Stomach smooth muscle (tissue), 2 donors: ENCODE results near the gene PIRT.

Experiments
- H3K27ac ChIP-seq: one replicate; pipeline ENCODE4 v1.7.0; 2013; ENCODE audit warnings: mild to moderate bottlenecking, low read length, inconsistent platforms
- H3K27me3 ChIP-seq, 2 donors: one replicate each; pipeline ENCODE4 v1.7.0; 2013; ENCODE audit warnings: low read length in 2 of 2; ENCODE audit not compliant: insufficient read depth in 2 of 2, control insufficient read depth in 1 of 2
- H3K36me3 ChIP-seq, 2 donors: one replicate each; pipeline ENCODE4 v1.7.0; 2013; ENCODE audit warnings: low read length in 2 of 2; ENCODE audit not compliant: control insufficient read depth in 2 of 2, insufficient read depth in 2 of 2
- H3K4me1 ChIP-seq: one replicate; pipeline ENCODE4 v1.7.0; 2013; ENCODE audit warnings: low read length; ENCODE audit not compliant: control insufficient read depth, insufficient read depth
- H3K4me3 ChIP-seq, 2 donors: one replicate each; pipeline ENCODE4 v1.7.0; 2013; ENCODE audit warnings: low read length in 2 of 2
- H3K9ac ChIP-seq, 2 donors: one replicate each; pipeline ENCODE4 v1.7.0; 2013; ENCODE audit warnings: low read length in 2 of 2, mild to moderate bottlenecking in 1 of 2
- H3K9me3 ChIP-seq, 2 donors: one replicate each; pipeline ENCODE4 v1.7.0; 2013; ENCODE audit warnings: low read length in 2 of 2; ENCODE audit not compliant: control insufficient read depth in 2 of 2
- donor health status: healthy.
- donor health status: Pancreatic carcinoma.

PIRT gene

GRCh38 chr17:10845388-10845751 is 7.5 kb upstream of the PIRT start:
- no peak overlapping the region for H3K9ac ChIP-seq
- no peaks in the 10 kb centered on the region for H3K36me3 ChIP-seq
- peaks cover 3% of the 10 kb centered on the region in 2 donors for H3K9me3 ChIP-seq
- peak overlapping the region in 1 of 2 donors; percentile 75 for H3K4me3 ChIP-seq
- peaks cover 6% of the 10 kb centered on the region for H3K4me1 ChIP-seq
- peaks cover 2 to 5% of the 10 kb centered on the region in 2 donors for H3K27me3 ChIP-seq
- H3K27ac ChIP-seq = no peak overlapping the region

GRCh38 chr17:10844621-10845387 is 6.9 kb upstream of the PIRT start:
- peaks cover 2 to 5% of the 10 kb centered on the region in 2 donors for H3K27me3 ChIP-seq
- no peak overlapping the region for H3K27ac ChIP-seq
- no peaks in the 10 kb centered on the region for H3K36me3 ChIP-seq
- H3K9ac ChIP-seq = peak overlapping the region in 1 of 2 donors; percentile 42
- H3K4me3 ChIP-seq = peak overlapping the region; percentile 75 to 78
- H3K4me1 ChIP-seq = peaks cover 6% of the 10 kb centered on the region
- H3K9me3 ChIP-seq = peaks cover 3% of the 10 kb centered on the region in 2 donors

GRCh38 chr17:10843811-10844210 is 5.9 kb upstream of the PIRT start:
- peaks cover 6% of the 10 kb centered on the region for H3K4me1 ChIP-seq
- no peak overlapping the region for H3K9ac ChIP-seq
- H3K27ac ChIP-seq = no peak overlapping the region

GRCh38 chr17:10842658-10843057 is 4.8 kb upstream of the PIRT start:
- no peak overlapping the region for H3K4me3 ChIP-seq
- H3K4me1 ChIP-seq = peaks cover 6% of the 10 kb centered on the region
- H3K36me3 ChIP-seq = no peaks in the 10 kb centered on the region
- peaks cover 2 to 5% of the 10 kb centered on the region in 2 donors for H3K27me3 ChIP-seq
- no peak overlapping the region for H3K27ac ChIP-seq
- H3K9me3 ChIP-seq = peaks cover 0 to 3% of the 10 kb centered on the region in 2 donors
- no peak overlapping the region for H3K9ac ChIP-seq

More at GRCh38 chr17:10843811-10844210, 5.9 kb upstream of the PIRT start:
- H3K27me3 ChIP-seq = peaks cover 2 to 5% of the 10 kb centered on the region in 2 donors
- H3K9me3 ChIP-seq = peaks cover 3% of the 10 kb centered on the region in 2 donors
- peak overlapping the region in 1 of 2 donors; percentile 8 for H3K4me3 ChIP-seq
- H3K36me3 ChIP-seq = no peaks in the 10 kb centered on the region

- no peaks in the 10 kb centered on the region for H3K9me3 ChIP-seq
- H3K4me1 ChIP-seq = no peaks in the 10 kb centered on the region
- no peaks in the 10 kb centered on the region for H3K27me3 ChIP-seq
- no peaks in the 10 kb centered on the region for H3K36me3 ChIP-seq
- H3K9ac ChIP-seq = no peak overlapping the region
- no peak overlapping the region for H3K27ac ChIP-seq
- H3K4me3 ChIP-seq = no peak overlapping the region
Observed at GRCh38 chr17:10838682-10839081, 795 bp upstream of the PIRT start.

GRCh38 chr17:10836966-10837590 is 809 bp downstream of the PIRT start:
- H3K27me3 ChIP-seq = no peaks in the 10 kb centered on the region
- H3K9me3 ChIP-seq = no peaks in the 10 kb centered on the region
- H3K9ac ChIP-seq = no peak overlapping the region
- no peak overlapping the region for H3K4me3 ChIP-seq
- H3K4me1 ChIP-seq = no peaks in the 10 kb centered on the region
- H3K36me3 ChIP-seq = no peaks in the 10 kb centered on the region
- no peak overlapping the region for H3K27ac ChIP-seq

- H3K36me3 ChIP-seq = no peaks in the 10 kb centered on the region
- H3K27me3 ChIP-seq = no peaks in the 10 kb centered on the region
- H3K9me3 ChIP-seq = no peaks in the 10 kb centered on the region
- no peak overlapping the region for H3K4me3 ChIP-seq
- H3K27ac ChIP-seq = no peak overlapping the region
- H3K4me1 ChIP-seq = no peaks in the 10 kb centered on the region
- no peak overlapping the region for H3K9ac ChIP-seq
Observed at GRCh38 chr17:10836145-10836544, 1.7 kb downstream of the PIRT start.

GRCh38 chr17:10831696-10832095 is 6.2 kb downstream of the PIRT start:
- no peaks in the 10 kb centered on the region for H3K36me3 ChIP-seq
- H3K9ac ChIP-seq = no peak overlapping the region
- H3K4me1 ChIP-seq = no peaks in the 10 kb centered on the region
- no peaks in the 10 kb centered on the region for H3K27me3 ChIP-seq
- H3K9me3 ChIP-seq = no peaks in the 10 kb centered on the region
- H3K27ac ChIP-seq = no peak overlapping the region
- no peak overlapping the region for H3K4me3 ChIP-seq

GRCh38 chr17:10827898-10828552 is 9.9 kb downstream of the PIRT start:
- no peaks in the 10 kb centered on the region for H3K27me3 ChIP-seq
- H3K9me3 ChIP-seq = peaks cover 0 to 6% of the 10 kb centered on the region in 2 donors
- no peak overlapping the region for H3K27ac ChIP-seq
- no peaks in the 10 kb centered on the region for H3K36me3 ChIP-seq
- H3K9ac ChIP-seq = no peak overlapping the region
- H3K4me1 ChIP-seq = no peaks in the 10 kb centered on the region
- H3K4me3 ChIP-seq = no peak overlapping the region

- Histone ChIP-seq H3K9me3 (peaks cover 0 to 6% of the 10 kb centered on the region in 2 donors), H3K36me3 (no peaks in the 10 kb centered on the region), H3K4me3 (no peak overlapping the region), H3K27me3 (no peaks in the 10 kb centered on the region), H3K9ac (no peak overlapping the region), H3K27ac (no peak overlapping the region), H3K4me1 (no peaks in the 10 kb centered on the region)
Observed at GRCh38 chr17:10824874-10825273, 13.0 kb downstream of the PIRT start.
